SK-N-SH (cell line): ENCODE measurements around the gene COL21A1. TPM values are rescaled to one million over a fixed set of nuclear protein-coding genes. Genes with fewer than 3 reads are reported as not detected.
A peak's percentile ranks its signal among the peaks of the same experiment; 100 is the strongest.

ENCODE experiments used
- CTCF ChIA-PET: fragments of 300-600, 350-600 bp; formaldehyde crosslinking; extraction: SDS; loops from one replicate; lab custom pipeline; 2021; lab: Yijun Ruan, JAX
- POLR2A ChIA-PET: fragments of 350-600 bp; sonication (Branson Sonifier 250); formaldehyde crosslinking; extraction: SDS; loops from one replicate; lab custom pipeline; 2020; ENCODE audit warnings: antibody characterized with exemption, inconsistent platforms; lab: Yijun Ruan, JAX
- DNase-seq: peaks from one replicate; pipeline ENCODE4 v3.0.0; 2012
- H2AFZ ChIP-seq: fragments of 200-600 bp; sonication (generic); 2 replicates; pipeline ENCODE4 v1.8.1; 2016; ENCODE audit warnings: antibody characterized with exemption, mild to moderate bottlenecking, low read depth
- H3F3A ChIP-seq: fragments of 200-600 bp; sonication (generic); replicated peaks from 2 replicates; pipeline ENCODE3; 2016; ENCODE audit warnings: antibody characterized with exemption, mild to moderate bottlenecking; ENCODE audit not compliant: insufficient read depth
- H3K27ac ChIP-seq, 2 experiments: fragments of 200-500 bp in 1 of 2; fragments of 200-600 bp in 1 of 2; sonication (Bioruptor generic) in 1 of 2; sonication (generic), shearing (Covaris generic) in 1 of 2; 2 replicates each; pipeline versions ENCODE4 v1.5.1 to v1.6.1; 2014 to 2016; ENCODE audit warnings: low read depth in 2 of 2, inconsistent platforms in 1 of 2, low read length in 1 of 2, mild to moderate bottlenecking in 1 of 2, mixed read lengths in 1 of 2
- H3K27me3 ChIP-seq: fragments of 200-600 bp; sonication (generic), shearing (Covaris generic); 2 replicates; pipeline ENCODE4 v1.6.1; 2016; ENCODE audit warnings: mixed run types; ENCODE audit not compliant: insufficient read depth
- H3K36me3 ChIP-seq, 2 experiments: fragments of 200-500 bp in 1 of 2; fragments of 200-600 bp in 1 of 2; sonication (Bioruptor generic) in 1 of 2; sonication (generic) in 1 of 2; replicated peaks in 1 of 2; 2 replicates each; pipeline versions ENCODE3 to v1.5.1; 2014 to 2016; ENCODE audit warnings: low read length in 1 of 2, mild to moderate bottlenecking in 1 of 2; ENCODE audit not compliant: insufficient read depth in 2 of 2, control insufficient read depth in 1 of 2
- H3K4me1 ChIP-seq, 2 experiments: fragments of 200-500 bp in 1 of 2; fragments of 200-600 bp in 1 of 2; sonication (Bioruptor generic) in 1 of 2; sonication (generic), shearing (Covaris generic) in 1 of 2; 2 replicates each; pipeline versions ENCODE4 v1.5.1 to v1.6.1; 2014 to 2016; ENCODE audit warnings: low read depth in 1 of 2, low read length in 1 of 2, mixed run types in 1 of 2; ENCODE audit not compliant: insufficient read depth in 2 of 2, control insufficient read depth in 1 of 2
- H3K4me2 ChIP-seq: fragments of 200-600 bp; sonication (generic), shearing (Covaris generic); 2 replicates; pipeline ENCODE4 v1.6.1; 2017; ENCODE audit warnings: mixed run types
- H3K4me3 ChIP-seq, 2 experiments: fragments of 200-500 bp in 1 of 2; fragments of 200-600 bp in 1 of 2; sonication (Bioruptor generic) in 1 of 2; sonication (generic), shearing (Covaris generic) in 1 of 2; 2 replicates each; pipeline versions ENCODE4 v1.5.1 to v1.8.1; 2014 to 2016; ENCODE audit warnings: low read depth in 2 of 2, inconsistent platforms in 1 of 2, low read length in 1 of 2, mild to moderate bottlenecking in 1 of 2, mixed read lengths in 1 of 2, moderate library complexity in 1 of 2
- H3K79me2 ChIP-seq: fragments of 200-600 bp; sonication (generic); 2 replicates; pipeline ENCODE4 v1.8.1; 2017; ENCODE audit warnings: mild to moderate bottlenecking; ENCODE audit not compliant: insufficient read depth
- H3K9ac ChIP-seq: fragments of 200-600 bp; sonication (generic); 2 replicates; pipeline ENCODE4 v1.6.1; 2017; ENCODE audit warnings: mixed run types
- H3K9me2 ChIP-seq: fragments of 200-600 bp; sonication (generic); 2 replicates; pipeline ENCODE4 v1.6.1; 2017; ENCODE audit warnings: mixed run types
- H3K9me3 ChIP-seq: fragments of 200-600 bp; sonication (generic); 2 replicates; pipeline ENCODE4 v1.6.1; 2017; ENCODE audit warnings: mixed run types, mild to moderate bottlenecking, moderate library complexity
- H4K20me1 ChIP-seq: fragments of 200-600 bp; sonication (generic); 2 replicates; pipeline ENCODE4 v1.6.1; 2017; ENCODE audit warnings: mild to moderate bottlenecking, mixed run types; ENCODE audit not compliant: insufficient read depth
- RCOR1 ChIP-seq: fragments of 150-350 bp; IDR thresholded peaks from 2 replicates; pipeline ENCODE4 v1.6.1; 2017; ENCODE audit warnings: antibody characterized with exemption, low read length
- REST ChIP-seq: IDR thresholded peaks from 2 replicates; pipeline ENCODE4 v1.6.1; 2012; ENCODE audit warnings: mild to moderate bottlenecking, low read depth, low read length, moderate library complexity
- USF1 ChIP-seq: IDR thresholded peaks from 2 replicates; pipeline ENCODE4 v1.4.0; 2012; ENCODE audit warnings: low read depth, borderline replicate concordance
- USF2 ChIP-seq: fragments of 150-350 bp; IDR thresholded peaks from 2 replicates; pipeline ENCODE4 v1.6.1; 2017; ENCODE audit warnings: antibody characterized with exemption, low read length, low read depth, borderline replicate concordance
- WGBS: methylation state at CpG from one replicate; pipeline ENCODE4 v1.1.6; 2017; ENCODE audit warnings: low lambda C conversion rate; 5-methylcytosine and 5-hydroxymethylcytosine counted together
- polyA plus RNA-seq, 3 experiments: library from polyadenylated mRNA; depleted of rRNA; stranded (reverse); fragments of >200 nt; gene quantifications; 2 replicates each; pipeline ENCODE4 v1.2.3, GENCODE V29; 2012

COL21A1 gene
- polyA plus RNA-seq, 1 of the 3 experiments (the other 2 are of a cell fraction), result 0.07 TPM

- CTCF ChIA-PET, result no interaction called here
- DNase-seq, result no peak
- no peak overlapping the region for H2AFZ ChIP-seq
Observed at GRCh38 chr6:56214703-56215101, 32.7 kb downstream of the COL21A1 start.

More at GRCh38 chr6:56214703-56215101, 32.7 kb downstream of the COL21A1 start:
- TF ChIP-seq RCOR1 (no peak), REST (no peak), USF2 (no peak), USF1 (no peak)
- no peaks in the 10 kb centered on the region for H3K36me3 ChIP-seq
- H3K4me3 ChIP-seq, result no peak overlapping the region
- H3K9me3 ChIP-seq, result no peaks in the 10 kb centered on the region
- WGBS, result 31% methylated on average over 3 of the region's 3 CpGs
- H3K9ac ChIP-seq, result no peak overlapping the region
- no peaks in the 10 kb centered on the region for H3K27me3 ChIP-seq
- H3K27ac ChIP-seq, result peak overlapping the region in 1 of 2 experiments; percentile 21; a peak in 2 of 4 replicates
- H3F3A ChIP-seq, result no peaks in the 10 kb centered on the region
- H3K9me2 ChIP-seq, result 0 out of 2 replicates have a peak, but pooled peaks cover 3% of the 10 kb centered on the region
- H3K79me2 ChIP-seq, result no peaks in the 10 kb centered on the region
- no peaks in the 10 kb centered on the region for H4K20me1 ChIP-seq
- POLR2A ChIA-PET, result no interaction called here
- H3K4me2 ChIP-seq, result no peak overlapping the region
- H3K4me1 ChIP-seq, result no peaks in the 10 kb centered on the region
